GM12878 (cell line): ENCODE data around the gene NKIRAS2. TPM values are rescaled to one million over a fixed set of nuclear protein-coding genes. Genes with fewer than 3 reads are reported as not detected.
A peak's percentile ranks its signal among the peaks of the same experiment; 100 is the strongest.

Experiments used
- ATAC-seq: fragments of 200-7000 bp; cut with Tn5 transposase; 3 replicates; pipeline ENCODE4 v1.9.1; 2020; ENCODE audit warnings: mild to moderate bottlenecking, moderate library complexity
- BruUV-seq: library from RNA; stranded (reverse); fragments of 400-500 nt; replicated peaks from 2 replicates; lab custom pipeline; 2021; lab: Mats Ljungman, UMichigan
- CTCF ChIA-PET: fragments of 300-600 bp; sonication (Branson Sonifier 250); formaldehyde crosslinking; extraction: SDS; loops from one replicate; lab custom pipeline; 2021; ENCODE audit warnings: inconsistent platforms; lab: Yijun Ruan, JAX
- POLR2A ChIA-PET: fragments of 350-600 bp; formaldehyde crosslinking; extraction: SDS; loops from one replicate; lab custom pipeline; 2021; ENCODE audit warnings: inconsistent platforms; lab: Charles Lee
- RAD21 ChIA-PET: fragments of 300-600 bp; sonication (Branson Sonifier 250); formaldehyde crosslinking; loops from one replicate; lab custom pipeline; 2023; ENCODE audit warnings: antibody characterized with exemption; ENCODE audit not compliant: unreplicated experiment; lab: Charles Lee
- SMC1A ChIA-PET: fragments of 300-600 bp; sonication (Branson Sonifier 250); formaldehyde crosslinking; loops from one replicate; lab custom pipeline; 2023; ENCODE audit not compliant: unreplicated experiment, uncharacterized antibody; lab: Charles Lee
- DNase-seq: peaks from one replicate; pipeline ENCODE4 v3.0.0-alpha.2; 2011; ENCODE audit warnings: low read depth, low spot score
- FAIRE-seq: peaks from 3 replicates; lab custom pipeline; 2011; peaks lifted over from hg19 to GRCh38; lab: Jason Lieb, UNC
- H2AFZ ChIP-seq: 2 replicates; pipeline ENCODE4 v1.6.0; 2011; ENCODE audit warnings: low read depth, low read length, control low read depth; ENCODE audit not compliant: control insufficient read depth
- H3K27ac ChIP-seq: 2 replicates; pipeline ENCODE4 v1.5.1; 2011; ENCODE audit warnings: control low read depth; ENCODE audit not compliant: control insufficient read depth, insufficient read depth
- H3K27me3 ChIP-seq, 2 experiments: replicated peaks in 1 of 2; 2 replicates each; pipeline versions ENCODE4 v1.6.0 to v1.6.1; 2011; ENCODE audit warnings: low read length in 1 of 2; ENCODE audit not compliant: control insufficient read depth in 2 of 2, insufficient read depth in 2 of 2
- H3K36me3 ChIP-seq, 2 experiments: 2 replicates each; pipeline ENCODE4 v1.5.1; 2011; ENCODE audit warnings: low read length in 1 of 2; ENCODE audit not compliant: control insufficient read depth in 2 of 2, insufficient read depth in 2 of 2
- H3K4me1 ChIP-seq: 2 replicates; pipeline ENCODE4 v1.6.1; 2011; ENCODE audit warnings: mild to moderate bottlenecking, low read length, moderate library complexity, mixed read lengths; ENCODE audit not compliant: control insufficient read depth, insufficient read depth
- H3K4me2 ChIP-seq: 2 replicates; pipeline ENCODE4 v1.6.0; 2011; ENCODE audit warnings: control low read depth; ENCODE audit not compliant: control insufficient read depth, insufficient read depth
- H3K4me3 ChIP-seq: fragments of 200-600 bp; sonication (generic); 2 replicates; pipeline ENCODE4 v1.5.1; 2016
- H3K79me2 ChIP-seq: 2 replicates; pipeline ENCODE4 v1.6.0; 2011; ENCODE audit warnings: low read length; ENCODE audit not compliant: control insufficient read depth, insufficient read depth
- H3K9ac ChIP-seq: 2 replicates; pipeline ENCODE4 v1.8.0; 2011; ENCODE audit warnings: low read length, control low read depth, mixed read lengths; ENCODE audit not compliant: control insufficient read depth, insufficient read depth
- H3K9me3 ChIP-seq: replicated peaks from 3 replicates; pipeline ENCODE4 v1.5.1; 2011; ENCODE audit warnings: mild to moderate bottlenecking, low read length; ENCODE audit not compliant: control insufficient read depth, insufficient read depth
- H4K20me1 ChIP-seq: 2 replicates; pipeline ENCODE4 v1.6.0; 2011; ENCODE audit not compliant: control insufficient read depth, insufficient read depth
- ATF7 ChIP-seq: fragments of 450-650 bp; IDR thresholded peaks from 2 replicates; pipeline ENCODE4 v1.6.1; 2016; ENCODE audit warnings: low read depth, mild to moderate bottlenecking
- BCL3 ChIP-seq: IDR thresholded peaks from 2 replicates; pipeline ENCODE4 v1.6.1; 2011; ENCODE audit warnings: borderline replicate concordance, low read depth, mild to moderate bottlenecking, moderate library complexity, low read length; ENCODE audit not compliant: insufficient read depth, poor library complexity, severe bottlenecking
- CBFB ChIP-seq: IDR thresholded peaks from 2 replicates; pipeline ENCODE4 v1.6.1; 2016; ENCODE audit warnings: antibody characterized with exemption, low read depth
- CREB1 ChIP-seq: IDR thresholded peaks from 2 replicates; pipeline ENCODE4 v1.6.1; 2012; ENCODE audit warnings: low read depth, mild to moderate bottlenecking, inconsistent platforms
- ESRRA ChIP-seq: IDR thresholded peaks from 2 replicates; pipeline ENCODE4 v1.6.1; 2012; ENCODE audit warnings: mild to moderate bottlenecking, low read length, improper control_type of control experiment
- KLF5 ChIP-seq: fragments of 450-650 bp; IDR thresholded peaks from 2 replicates; pipeline ENCODE4 v1.6.1; 2014; ENCODE audit warnings: mild to moderate bottlenecking; ENCODE audit not compliant: partially characterized antibody
- MTA2 ChIP-seq: fragments of 450-650 bp; IDR thresholded peaks from 2 replicates; pipeline ENCODE4 v1.6.1; 2016; ENCODE audit warnings: low read depth, mild to moderate bottlenecking, moderate library complexity
- MXI1 ChIP-seq: fragments of 150-350 bp; IDR thresholded peaks from 2 replicates; pipeline ENCODE4 v1.6.1; 2011; ENCODE audit warnings: low read depth, mild to moderate bottlenecking, inconsistent platforms, low read length, improper control_type of control experiment
- NKRF ChIP-seq: fragments of 450-650 bp; conservative IDR thresholded peaks from 2 replicates; pipeline ENCODE4 v1.6.1; 2017; ENCODE audit warnings: mild to moderate bottlenecking, moderate library complexity
- NR2C1 ChIP-seq: fragments of 450-650 bp; IDR thresholded peaks from 2 replicates; pipeline ENCODE4 v1.6.1; 2017; ENCODE audit warnings: antibody characterized with exemption, mild to moderate bottlenecking, moderate library complexity
- POLR2AphosphoS2 ChIP-seq: IDR thresholded peaks from 2 replicates; pipeline ENCODE4 v1.6.1; 2011; ENCODE audit warnings: low read depth, mild to moderate bottlenecking, low read length, improper control_type of control experiment, moderate library complexity
- RFX5 ChIP-seq: IDR thresholded peaks from 2 replicates; pipeline ENCODE4 v1.6.1; 2011; ENCODE audit warnings: low read depth, low read length, improper control_type of control experiment
- SMAD5 ChIP-seq: IDR thresholded peaks from 2 replicates; pipeline ENCODE4 v1.6.1; 2016; ENCODE audit warnings: antibody characterized with exemption, low read depth
- WGBS: methylation state at CpG from one replicate; pipeline ENCODE4 v1.1.6; 2016; ENCODE audit warnings: low lambda C conversion rate; ENCODE audit not compliant: insufficient replicate concordance, insufficient coverage; ENCODE audit errors: missing lambda C conversion rate; 5-methylcytosine and 5-hydroxymethylcytosine counted together
- in situ Hi-C: fragments of 300-500 bp; cut with MboI; formaldehyde crosslinking; loops from 9 replicates; pipeline ENCODE4 v1.14.3; 2018; ENCODE audit warnings: mixed read lengths
- intact Hi-C: fragments of 100-400 bp; cut with micrococcal nuclease; formaldehyde crosslinking; loops from one replicate; pipeline ENCODE4 v1.14.2; 2022; ENCODE audit not compliant: unreplicated experiment
- polyA plus RNA-seq, 11 experiments: library from polyadenylated mRNA; depleted of rRNA in 4 of 11; unstranded in 6 of 11; stranded (reverse) in 5 of 11; fragments of >200 nt; fragmentation: Nextera tagmentation in 4 of 11; fragmentation: Illumina TruSeq in 1 of 11; extraction: Ambion mirVana in 4 of 11; extraction: Trizol in 1 of 11; gene quantifications; 1 replicate in 1 of 11; 2 replicates in 10 of 11; pipeline versions ENCODE4 v1.2.1 to v1.2.3, GENCODE V29; 2011 to 2016; ENCODE audit warnings: inconsistent platforms in 2 of 11, missing spikeins in 2 of 11, low read depth in 1 of 11
- total RNA-seq, 4 experiments: library from RNA; depleted of rRNA in 3 of 4; stranded (reverse); fragments of >200 nt in 3 of 4; fragmentation: Illumina TruSeq in 1 of 4; extraction: Trizol in 1 of 4; gene quantifications; 2 replicates each; pipeline versions ENCODE4 v1.2.1 to v1.2.3, GENCODE V29; 2013 to 2021
- TF ChIP-seq, protein P1 (sequence below): fragments of 450-650 bp; IDR thresholded peaks from 2 replicates; pipeline ENCODE4 v1.6.1; 2017; ENCODE audit warnings: mild to moderate bottlenecking
- TF ChIP-seq, protein P2 (sequence below): IDR thresholded peaks from 2 replicates; pipeline ENCODE4 v1.6.1; 2012; ENCODE audit warnings: low read length, inconsistent platforms

Gene NKIRAS2
- total and polyA plus RNA-seq, 10 of the 15 experiments (the other 5 are each of a cell fraction or from before 2014, with no cell fraction given) = 6.4 to 49.7 (median 27.2) TPM

DNA sequence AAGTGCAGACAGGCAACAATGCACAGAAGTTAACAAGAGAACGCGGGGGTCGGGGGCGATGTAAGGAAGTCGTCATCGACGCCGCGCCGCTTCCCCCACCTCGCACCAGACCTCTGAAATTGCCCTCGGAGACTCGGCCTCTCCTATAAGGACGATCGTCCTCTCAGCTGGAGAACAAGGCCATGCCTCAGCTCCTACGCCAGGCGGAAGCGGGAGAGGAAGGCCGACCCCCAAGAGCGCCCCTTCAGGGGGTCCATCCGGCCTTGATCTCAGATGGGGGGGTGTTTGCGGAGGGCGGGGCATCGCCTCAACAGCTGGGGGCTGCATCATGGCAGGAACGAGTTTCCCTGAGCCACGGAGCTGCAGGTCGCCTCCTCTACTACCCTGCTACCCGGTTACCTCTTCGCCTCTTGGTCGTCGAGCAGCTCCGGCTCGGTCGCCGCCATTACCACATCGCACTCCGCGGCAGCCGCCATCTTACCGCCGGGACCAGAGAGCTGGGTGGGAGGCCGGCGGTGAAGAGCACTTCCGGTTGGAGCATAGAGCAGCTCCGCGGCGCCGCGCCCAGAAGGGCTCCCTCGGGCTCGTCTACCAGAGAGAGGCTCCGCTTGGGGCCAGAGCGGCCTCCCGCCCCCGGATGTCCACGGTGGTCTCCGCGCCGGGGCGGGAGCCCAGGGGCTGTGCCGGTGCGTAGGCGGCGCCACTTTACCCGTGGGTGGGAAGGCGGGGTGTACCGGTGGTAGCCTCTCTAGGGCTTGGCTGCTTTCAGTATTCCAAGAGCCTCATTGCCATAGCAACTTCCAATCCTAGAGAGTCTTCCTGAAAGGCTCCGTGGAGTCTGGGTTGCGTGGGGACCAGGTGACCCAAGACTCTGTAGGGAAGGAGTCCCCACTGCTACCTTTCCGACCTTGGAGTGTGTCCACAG is 2.7 kb upstream of the NKIRAS2 start, which contains the start of gene DNAJC7:
Gene DNAJC7, minus strand, starts transcription at position 499 of the 925 bp plus-strand sequence. Its CDS starts 23 bp downstream, at position 476.
- H3K79me2 ChIP-seq = peaks cover 70% of the 10 kb centered on the region
- no peaks in the 10 kb centered on the region for H3K9me3 ChIP-seq
- H3K27me3 ChIP-seq = no peaks in the 10 kb centered on the region
- H3K9ac ChIP-seq = peak within 1 kb of the TSS; percentile 99
- TSS peak; percentile 80 for BruUV-seq
- H3K36me3 ChIP-seq = no peaks in the 10 kb centered on the region; a peak in 1 of 4 replicates
- in situ Hi-C loops = loop anchor here (25.0 kb wide), 1 partner anchor 1195 kb away; the partner anchor contains the start of gene TMEM106A
- intact Hi-C loops = loop anchor here (2.0 kb wide), 1 partner anchor 50 kb away; the partner anchor contains the start of gene CNP
- peak within 1 kb of the TSS; percentile 85 for H3K4me3 ChIP-seq
- H2AFZ ChIP-seq = peak within 1 kb of the TSS; percentile 95
- H3K4me1 ChIP-seq = peaks cover 23% of the 10 kb centered on the region
- ChIA-PET POLR2A (interaction anchor here (0.5 to 3.2 kb wide), 18 partner anchors 13 to 164 kb away, joined by 3 to 45 read pairs (median 4); partner anchors contain the start of genes ACLY, CNP, DHX58 and KAT2A), RAD21 (interaction anchor here (0.6 to 6.6 kb wide), 13 partner anchors 9 to 164 kb away, joined by 3 to 53 read pairs (median 5); partner anchors contain the start of genes ACLY, CNP and DHX58), CTCF (interaction anchor here (0.6 to 5.6 kb wide), 20 partner anchors 9 to 389 kb away, joined by 3 to 85 read pairs (median 5); partner anchors contain the start of genes ACLY, CNP, DHX58 and KCNH4), SMC1A (interaction anchor here (0.7 to 2.5 kb wide), 10 partner anchors 8 to 176 kb away, joined by 3 to 19 read pairs (median 4); partner anchors contain the start of genes CNP and DHX58)
- peak within 1 kb of the TSS; percentile 97 for H3K4me2 ChIP-seq
- no peaks in the 10 kb centered on the region for H4K20me1 ChIP-seq
- peak within 1 kb of the TSS; percentile 97 for H3K27ac ChIP-seq
- FAIRE-seq = peak; percentile 27
- peak; percentile 91 for ATAC-seq
- WGBS = 1% methylated on average over 68 of the region's 70 CpGs
- DNase-seq = peak; percentile 53
- TF ChIP-seq, protein P1, sequence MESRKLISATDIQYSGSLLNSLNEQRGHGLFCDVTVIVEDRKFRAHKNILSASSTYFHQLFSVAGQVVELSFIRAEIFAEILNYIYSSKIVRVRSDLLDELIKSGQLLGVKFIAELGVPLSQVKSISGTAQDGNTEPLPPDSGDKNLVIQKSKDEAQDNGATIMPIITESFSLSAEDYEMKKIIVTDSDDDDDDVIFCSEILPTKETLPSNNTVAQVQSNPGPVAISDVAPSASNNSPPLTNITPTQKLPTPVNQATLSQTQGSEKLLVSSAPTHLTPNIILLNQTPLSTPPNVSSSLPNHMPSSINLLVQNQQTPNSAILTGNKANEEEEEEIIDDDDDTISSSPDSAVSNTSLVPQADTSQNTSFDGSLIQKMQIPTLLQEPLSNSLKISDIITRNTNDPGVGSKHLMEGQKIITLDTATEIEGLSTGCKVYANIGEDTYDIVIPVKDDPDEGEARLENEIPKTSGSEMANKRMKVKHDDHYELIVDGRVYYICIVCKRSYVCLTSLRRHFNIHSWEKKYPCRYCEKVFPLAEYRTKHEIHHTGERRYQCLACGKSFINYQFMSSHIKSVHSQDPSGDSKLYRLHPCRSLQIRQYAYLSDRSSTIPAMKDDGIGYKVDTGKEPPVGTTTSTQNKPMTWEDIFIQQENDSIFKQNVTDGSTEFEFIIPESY = no peak
- TF ChIP-seq MXI1 = peak; percentile 79
- no peak for TF ChIP-seq RFX5
- TF ChIP-seq POLR2AphosphoS2 = peak; percentile 49
- TF ChIP-seq CREB1 = peak; percentile 57
- peak; percentile 45 for TF ChIP-seq BCL3
- TF ChIP-seq MTA2 = peak; percentile 33; the same call in 1 of the 2 replicates
- TF ChIP-seq NR2C1 = peak; percentile 83
- peak; percentile 30; the same call in 1 of the 2 replicates for TF ChIP-seq ATF7
- TF ChIP-seq, protein P2, sequence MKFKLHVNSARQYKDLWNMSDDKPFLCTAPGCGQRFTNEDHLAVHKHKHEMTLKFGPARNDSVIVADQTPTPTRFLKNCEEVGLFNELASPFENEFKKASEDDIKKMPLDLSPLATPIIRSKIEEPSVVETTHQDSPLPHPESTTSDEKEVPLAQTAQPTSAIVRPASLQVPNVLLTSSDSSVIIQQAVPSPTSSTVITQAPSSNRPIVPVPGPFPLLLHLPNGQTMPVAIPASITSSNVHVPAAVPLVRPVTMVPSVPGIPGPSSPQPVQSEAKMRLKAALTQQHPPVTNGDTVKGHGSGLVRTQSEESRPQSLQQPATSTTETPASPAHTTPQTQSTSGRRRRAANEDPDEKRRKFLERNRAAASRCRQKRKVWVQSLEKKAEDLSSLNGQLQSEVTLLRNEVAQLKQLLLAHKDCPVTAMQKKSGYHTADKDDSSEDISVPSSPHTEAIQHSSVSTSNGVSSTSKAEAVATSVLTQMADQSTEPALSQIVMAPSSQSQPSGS = no peak
- no peak; the same call in 1 of the 2 replicates for TF ChIP-seq NKRF
- TF ChIP-seq ESRRA = no peak
- TF ChIP-seq SMAD5 = peak; percentile 72; the same call in 1 of the 2 replicates
- peak; percentile 31 for TF ChIP-seq KLF5
- peak; percentile 87 for TF ChIP-seq CBFB
